ENCODE results near the gene SYT3. TPM values are rescaled to one million over a fixed set of nuclear protein-coding genes. Genes with fewer than 3 reads are reported as not detected.
"Not testable (repeated sequence)": the region's sequence is repeated elsewhere in the genome, so short reads cannot be mapped to it uniquely, and the experiment has no call there.

The SYT3 gene
- total RNA-seq, 1 donor from 2014 or later, result not detected

- H3K27ac ChIP-seq (ENCODE audit: low read depth, low read length), result no peak overlapping the region
- no peak overlapping the region for H3K4me3 ChIP-seq (ENCODE audit: low read length in 3 of 3)
- no peaks in the 10 kb centered on the region for H3K36me3 ChIP-seq (ENCODE audit: control insufficient read depth in 3 of 3, insufficient read depth in 3 of 3, low read length in 3 of 3)
- peaks cover 0 to 5% (median 3%) of the 10 kb centered on the region in 3 donors for H3K27me3 ChIP-seq (ENCODE audit: control insufficient read depth in 3 of 3, insufficient read depth in 3 of 3, low read length in 3 of 3)
- H3K4me1 ChIP-seq (ENCODE audit: control insufficient read depth in 3 of 3, insufficient read depth in 3 of 3, low read length in 3 of 3), result no peaks in the 10 kb centered on the region
- H3K9me3 ChIP-seq (ENCODE audit: control insufficient read depth in 3 of 3, low read length in 3 of 3), result no peaks in the 10 kb centered on the region
- no peak overlapping the region for H3K9ac ChIP-seq (ENCODE audit: low read depth in 1 of 3, low read length in 3 of 3)
These were observed 12.9 kb downstream of the SYT3 start for GRCh38 chr19:50626795-50627194.

GRCh38 chr19:50626011-50626410 is 13.7 kb downstream of the SYT3 start:
- H3K4me1 ChIP-seq (ENCODE audit: control insufficient read depth in 3 of 3, insufficient read depth in 3 of 3, low read length in 3 of 3), result no peaks in the 10 kb centered on the region
- H3K4me3 ChIP-seq (ENCODE audit: low read length in 3 of 3), result no peak overlapping the region
- H3K27ac ChIP-seq (ENCODE audit: low read depth, low read length), result no peak overlapping the region
- H3K9me3 ChIP-seq (ENCODE audit: control insufficient read depth in 3 of 3, low read length in 3 of 3), result no peaks in the 10 kb centered on the region
- H3K36me3 ChIP-seq (ENCODE audit: control insufficient read depth in 3 of 3, insufficient read depth in 3 of 3, low read length in 3 of 3), result no peaks in the 10 kb centered on the region
- H3K9ac ChIP-seq (ENCODE audit: low read depth in 1 of 3, low read length in 3 of 3), result no peak overlapping the region
- H3K27me3 ChIP-seq (ENCODE audit: control insufficient read depth in 3 of 3, insufficient read depth in 3 of 3, low read length in 3 of 3), result peaks cover 0 to 5% (median 3%) of the 10 kb centered on the region in 3 donors

- no peaks in the 10 kb centered on the region for H3K9me3 ChIP-seq (ENCODE audit: control insufficient read depth in 3 of 3, low read length in 3 of 3)
- H3K36me3 ChIP-seq (ENCODE audit: control insufficient read depth in 3 of 3, insufficient read depth in 3 of 3, low read length in 3 of 3), result no peaks in the 10 kb centered on the region
- no peak overlapping the region for H3K9ac ChIP-seq (ENCODE audit: low read depth in 1 of 3, low read length in 3 of 3)
- no peaks in the 10 kb centered on the region for H3K4me1 ChIP-seq (ENCODE audit: control insufficient read depth in 3 of 3, insufficient read depth in 3 of 3, low read length in 3 of 3)
- H3K4me3 ChIP-seq (ENCODE audit: low read length in 3 of 3), result no peak overlapping the region
- H3K27me3 ChIP-seq (ENCODE audit: control insufficient read depth in 3 of 3, insufficient read depth in 3 of 3, low read length in 3 of 3), result peaks cover 0 to 3% (median 3%) of the 10 kb centered on the region in 3 donors
- no peak overlapping the region for H3K27ac ChIP-seq (ENCODE audit: low read depth, low read length)
These were observed 14.6 kb downstream of the SYT3 start for GRCh38 chr19:50624949-50625600.

- not testable (repeated sequence) for H3K36me3 ChIP-seq (ENCODE audit: control insufficient read depth in 3 of 3, insufficient read depth in 3 of 3, low read length in 3 of 3); H3K9me3 ChIP-seq (ENCODE audit: control insufficient read depth in 3 of 3, low read length in 3 of 3); H3K4me1 ChIP-seq (ENCODE audit: control insufficient read depth in 3 of 3, insufficient read depth in 3 of 3, low read length in 3 of 3); H3K27ac ChIP-seq (ENCODE audit: low read depth, low read length); H3K27me3 ChIP-seq (ENCODE audit: control insufficient read depth in 3 of 3, insufficient read depth in 3 of 3, low read length in 3 of 3); H3K4me3 ChIP-seq (ENCODE audit: low read length in 3 of 3); H3K9ac ChIP-seq (ENCODE audit: low read depth in 1 of 3, low read length in 3 of 3)
These were observed 19.2 kb downstream of the SYT3 start for GRCh38 chr19:50620394-50620906.

GRCh38 chr19:50619184-50619583 is 20.5 kb downstream of the SYT3 start:
- H3K4me1 ChIP-seq (ENCODE audit: control insufficient read depth in 3 of 3, insufficient read depth in 3 of 3, low read length in 3 of 3); H3K27ac ChIP-seq (ENCODE audit: low read depth, low read length); H3K36me3 ChIP-seq (ENCODE audit: control insufficient read depth in 3 of 3, insufficient read depth in 3 of 3, low read length in 3 of 3); H3K27me3 ChIP-seq (ENCODE audit: control insufficient read depth in 3 of 3, insufficient read depth in 3 of 3, low read length in 3 of 3); H3K9me3 ChIP-seq (ENCODE audit: control insufficient read depth in 3 of 3, low read length in 3 of 3); H3K9ac ChIP-seq (ENCODE audit: low read depth in 1 of 3, low read length in 3 of 3); H3K4me3 ChIP-seq (ENCODE audit: low read length in 3 of 3): not testable (repeated sequence)

- H3K4me3 ChIP-seq (ENCODE audit: low read length in 3 of 3); H3K36me3 ChIP-seq (ENCODE audit: control insufficient read depth in 3 of 3, insufficient read depth in 3 of 3, low read length in 3 of 3); H3K9ac ChIP-seq (ENCODE audit: low read depth in 1 of 3, low read length in 3 of 3); H3K27me3 ChIP-seq (ENCODE audit: control insufficient read depth in 3 of 3, insufficient read depth in 3 of 3, low read length in 3 of 3); H3K9me3 ChIP-seq (ENCODE audit: control insufficient read depth in 3 of 3, low read length in 3 of 3); H3K27ac ChIP-seq (ENCODE audit: low read depth, low read length); H3K4me1 ChIP-seq (ENCODE audit: control insufficient read depth in 3 of 3, insufficient read depth in 3 of 3, low read length in 3 of 3): not testable (repeated sequence)
These were observed 21.3 kb downstream of the SYT3 start for GRCh38 chr19:50618379-50618778.

GRCh38 chr19:50612504-50613404 is 26.9 kb downstream of the SYT3 start:
- H3K9ac ChIP-seq (ENCODE audit: low read depth in 1 of 3, low read length in 3 of 3); H3K4me1 ChIP-seq (ENCODE audit: control insufficient read depth in 3 of 3, insufficient read depth in 3 of 3, low read length in 3 of 3); H3K27me3 ChIP-seq (ENCODE audit: control insufficient read depth in 3 of 3, insufficient read depth in 3 of 3, low read length in 3 of 3); H3K27ac ChIP-seq (ENCODE audit: low read depth, low read length); H3K36me3 ChIP-seq (ENCODE audit: control insufficient read depth in 3 of 3, insufficient read depth in 3 of 3, low read length in 3 of 3); H3K9me3 ChIP-seq (ENCODE audit: control insufficient read depth in 3 of 3, low read length in 3 of 3); H3K4me3 ChIP-seq (ENCODE audit: low read length in 3 of 3): not testable (repeated sequence)

GRCh38 chr19:50607874-50608785 is 31.6 kb downstream of the SYT3 start:
- H3K27me3 ChIP-seq (ENCODE audit: control insufficient read depth in 3 of 3, insufficient read depth in 3 of 3, low read length in 3 of 3), result peaks cover 13 to 19% (median 14%) of the 10 kb centered on the region in 3 donors
- H3K4me3 ChIP-seq (ENCODE audit: low read length in 3 of 3), result no peak overlapping the region
- no peak overlapping the region for H3K9ac ChIP-seq (ENCODE audit: low read depth in 1 of 3, low read length in 3 of 3)
- H3K9me3 ChIP-seq (ENCODE audit: control insufficient read depth in 3 of 3, low read length in 3 of 3), result peaks cover 0 to 4% (median 0%) of the 10 kb centered on the region in 3 donors
- H3K4me1 ChIP-seq (ENCODE audit: control insufficient read depth in 3 of 3, insufficient read depth in 3 of 3, low read length in 3 of 3), result no peaks in the 10 kb centered on the region
- H3K36me3 ChIP-seq (ENCODE audit: control insufficient read depth in 3 of 3, insufficient read depth in 3 of 3, low read length in 3 of 3), result no peaks in the 10 kb centered on the region
- H3K27ac ChIP-seq (ENCODE audit: low read depth, low read length), result no peak overlapping the region

- Histone ChIP-seq H3K4me3 (ENCODE audit: low read length in 3 of 3) (no peak overlapping the region), H3K27me3 (ENCODE audit: control insufficient read depth in 3 of 3, insufficient read depth in 3 of 3, low read length in 3 of 3) (peaks cover 19 to 22% (median 19%) of the 10 kb centered on the region in 3 donors), H3K36me3 (ENCODE audit: control insufficient read depth in 3 of 3, insufficient read depth in 3 of 3, low read length in 3 of 3) (no peaks in the 10 kb centered on the region), H3K4me1 (ENCODE audit: control insufficient read depth in 3 of 3, insufficient read depth in 3 of 3, low read length in 3 of 3) (no peaks in the 10 kb centered on the region), H3K9me3 (ENCODE audit: control insufficient read depth in 3 of 3, low read length in 3 of 3) (peaks cover 0 to 4% (median 0%) of the 10 kb centered on the region in 3 donors), H3K27ac (ENCODE audit: low read depth, low read length) (no peak overlapping the region), H3K9ac (ENCODE audit: low read depth in 1 of 3, low read length in 3 of 3) (no peak overlapping the region)
These were observed 32.3 kb downstream of the SYT3 start for GRCh38 chr19:50607388-50607787.
